Measurements from ENCODE around the gene ZNF541. TPM values are rescaled to one million over a fixed set of nuclear protein-coding genes. Genes with fewer than 3 reads are reported as not detected.

Gene ZNF541
- total and polyA plus RNA-seq, 10 of the 15 experiments (the other 5 are each of a cell fraction or from before 2014, with no cell fraction given) = 0.03 to 0.12 (median 0.07) TPM; not detected in 4

DNA sequence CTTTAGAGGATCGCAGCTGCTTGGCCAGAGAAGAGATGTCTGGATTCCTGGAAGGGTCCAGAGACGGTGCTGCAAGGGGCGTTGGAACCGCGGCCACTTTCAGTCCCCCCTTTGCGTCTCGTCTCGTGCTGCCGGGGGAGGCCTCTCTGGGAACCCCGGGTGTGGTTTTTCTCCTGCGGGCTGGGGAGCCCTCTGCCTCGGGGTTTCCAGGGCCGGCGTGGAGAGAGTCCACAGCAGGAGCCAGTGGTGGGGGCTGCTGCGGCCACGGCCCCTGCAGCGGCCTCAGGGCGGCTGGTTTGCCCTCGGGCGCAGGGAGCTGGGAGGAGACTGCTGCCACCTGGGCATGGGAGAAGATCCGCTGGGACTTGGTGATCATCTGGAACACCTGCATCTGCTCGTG lies 28.5 kb downstream of the ZNF541 start:
- H3K27me3 ChIP-seq (replicated peaks in 1 of 2; ENCODE audit: control insufficient read depth in 2 of 2, insufficient read depth in 2 of 2, low read length in 1 of 2) = peaks cover 2% of the 10 kb centered on the region in 2 experiments; a peak in 1 of 4 replicates
- no peak overlapping the region for H2AFZ ChIP-seq (ENCODE audit: control insufficient read depth, low read depth, low read length)
- no peak overlapping the region for H3K4me2 ChIP-seq (ENCODE audit: control insufficient read depth, insufficient read depth)
- no peak overlapping the region for H3K4me3 ChIP-seq
- ATAC-seq (no peak), FAIRE-seq (no peak), DNase-seq (ENCODE audit: low read depth, low spot score) (no peak)
- in situ Hi-C loops (cut with MboI) (no loop called here), intact Hi-C loops (cut with micrococcal nuclease; ENCODE audit: unreplicated experiment) (no loop called here)
- no peaks in the 10 kb centered on the region for H3K79me2 ChIP-seq (ENCODE audit: control insufficient read depth, insufficient read depth, low read length)
- no TSS peak for BruUV-seq (replicated peaks)
- H4K20me1 ChIP-seq (ENCODE audit: control insufficient read depth, insufficient read depth) = no peaks in the 10 kb centered on the region
- TF ChIP-seq IRF4 (IDR thresholded peaks at IDR 0.05; ENCODE audit: low read depth, low read length) (no peak), NFYB (IDR thresholded peaks at IDR 0.05; ENCODE audit: insufficient read depth, low read depth, low read length) (no peak), KDM1A (IDR thresholded peaks at IDR 0.05; ENCODE audit: borderline replicate concordance) (no peak), TARDBP (IDR thresholded peaks at IDR 0.05; ENCODE audit: borderline replicate concordance) (no peak), RAD51 (IDR thresholded peaks at IDR 0.05) (no peak), ETV6 (conservative IDR thresholded peaks at IDR 0.05 in 1 of 2, IDR thresholded peaks at IDR 0.05 in 1 of 2; ENCODE audit: borderline replicate concordance in 1 of 2, low read depth in 1 of 2) (no peak), KAT2A (conservative IDR thresholded peaks at IDR 0.05; ENCODE audit: control insufficient read depth, low read depth, low read length) (no peak), JUNB (IDR thresholded peaks at IDR 0.05) (no peak), CBX5 (IDR thresholded peaks at IDR 0.05; ENCODE audit: low read depth) (no peak), CBX3 (IDR thresholded peaks at IDR 0.05; ENCODE audit: borderline replicate concordance, low read depth) (no peak), ZNF384 (IDR thresholded peaks at IDR 0.05; ENCODE audit: borderline replicate concordance, low read depth, low read length) (no peak)
- TF ChIP-seq, protein P1, sequence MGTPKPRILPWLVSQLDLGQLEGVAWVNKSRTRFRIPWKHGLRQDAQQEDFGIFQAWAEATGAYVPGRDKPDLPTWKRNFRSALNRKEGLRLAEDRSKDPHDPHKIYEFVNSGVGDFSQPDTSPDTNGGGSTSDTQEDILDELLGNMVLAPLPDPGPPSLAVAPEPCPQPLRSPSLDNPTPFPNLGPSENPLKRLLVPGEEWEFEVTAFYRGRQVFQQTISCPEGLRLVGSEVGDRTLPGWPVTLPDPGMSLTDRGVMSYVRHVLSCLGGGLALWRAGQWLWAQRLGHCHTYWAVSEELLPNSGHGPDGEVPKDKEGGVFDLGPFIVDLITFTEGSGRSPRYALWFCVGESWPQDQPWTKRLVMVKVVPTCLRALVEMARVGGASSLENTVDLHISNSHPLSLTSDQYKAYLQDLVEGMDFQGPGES (IDR thresholded peaks at IDR 0.05) = no peak
- TF ChIP-seq, protein P2, sequence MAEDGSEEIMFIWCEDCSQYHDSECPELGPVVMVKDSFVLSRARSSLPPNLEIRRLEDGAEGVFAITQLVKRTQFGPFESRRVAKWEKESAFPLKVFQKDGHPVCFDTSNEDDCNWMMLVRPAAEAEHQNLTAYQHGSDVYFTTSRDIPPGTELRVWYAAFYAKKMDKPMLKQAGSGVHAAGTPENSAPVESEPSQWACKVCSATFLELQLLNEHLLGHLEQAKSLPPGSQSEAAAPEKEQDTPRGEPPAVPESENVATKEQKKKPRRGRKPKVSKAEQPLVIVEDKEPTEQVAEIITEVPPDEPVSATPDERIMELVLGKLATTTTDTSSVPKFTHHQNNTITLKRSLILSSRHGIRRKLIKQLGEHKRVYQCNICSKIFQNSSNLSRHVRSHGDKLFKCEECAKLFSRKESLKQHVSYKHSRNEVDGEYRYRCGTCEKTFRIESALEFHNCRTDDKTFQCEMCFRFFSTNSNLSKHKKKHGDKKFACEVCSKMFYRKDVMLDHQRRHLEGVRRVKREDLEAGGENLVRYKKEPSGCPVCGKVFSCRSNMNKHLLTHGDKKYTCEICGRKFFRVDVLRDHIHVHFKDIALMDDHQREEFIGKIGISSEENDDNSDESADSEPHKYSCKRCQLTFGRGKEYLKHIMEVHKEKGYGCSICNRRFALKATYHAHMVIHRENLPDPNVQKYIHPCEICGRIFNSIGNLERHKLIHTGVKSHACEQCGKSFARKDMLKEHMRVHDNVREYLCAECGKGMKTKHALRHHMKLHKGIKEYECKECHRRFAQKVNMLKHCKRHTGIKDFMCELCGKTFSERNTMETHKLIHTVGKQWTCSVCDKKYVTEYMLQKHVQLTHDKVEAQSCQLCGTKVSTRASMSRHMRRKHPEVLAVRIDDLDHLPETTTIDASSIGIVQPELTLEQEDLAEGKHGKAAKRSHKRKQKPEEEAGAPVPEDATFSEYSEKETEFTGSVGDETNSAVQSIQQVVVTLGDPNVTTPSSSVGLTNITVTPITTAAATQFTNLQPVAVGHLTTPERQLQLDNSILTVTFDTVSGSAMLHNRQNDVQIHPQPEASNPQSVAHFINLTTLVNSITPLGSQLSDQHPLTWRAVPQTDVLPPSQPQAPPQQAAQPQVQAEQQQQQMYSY (CRISPR knock-in tag; IDR thresholded peaks at IDR 0.05) = no peak
- TF ChIP-seq, protein P3, sequence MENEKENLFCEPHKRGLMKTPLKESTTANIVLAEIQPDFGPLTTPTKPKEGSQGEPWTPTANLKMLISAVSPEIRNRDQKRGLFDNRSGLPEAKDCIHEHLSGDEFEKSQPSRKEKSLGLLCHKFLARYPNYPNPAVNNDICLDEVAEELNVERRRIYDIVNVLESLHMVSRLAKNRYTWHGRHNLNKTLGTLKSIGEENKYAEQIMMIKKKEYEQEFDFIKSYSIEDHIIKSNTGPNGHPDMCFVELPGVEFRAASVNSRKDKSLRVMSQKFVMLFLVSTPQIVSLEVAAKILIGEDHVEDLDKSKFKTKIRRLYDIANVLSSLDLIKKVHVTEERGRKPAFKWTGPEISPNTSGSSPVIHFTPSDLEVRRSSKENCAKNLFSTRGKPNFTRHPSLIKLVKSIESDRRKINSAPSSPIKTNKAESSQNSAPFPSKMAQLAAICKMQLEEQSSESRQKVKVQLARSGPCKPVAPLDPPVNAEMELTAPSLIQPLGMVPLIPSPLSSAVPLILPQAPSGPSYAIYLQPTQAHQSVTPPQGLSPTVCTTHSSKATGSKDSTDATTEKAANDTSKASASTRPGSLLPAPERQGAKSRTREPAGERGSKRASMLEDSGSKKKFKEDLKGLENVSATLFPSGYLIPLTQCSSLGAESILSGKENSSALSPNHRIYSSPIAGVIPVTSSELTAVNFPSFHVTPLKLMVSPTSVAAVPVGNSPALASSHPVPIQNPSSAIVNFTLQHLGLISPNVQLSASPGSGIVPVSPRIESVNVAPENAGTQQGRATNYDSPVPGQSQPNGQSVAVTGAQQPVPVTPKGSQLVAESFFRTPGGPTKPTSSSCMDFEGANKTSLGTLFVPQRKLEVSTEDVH (IDR thresholded peaks at IDR 0.05; ENCODE audit: low read depth, partially characterized antibody) = no peak
- H3K36me3 ChIP-seq (ENCODE audit: control insufficient read depth in 2 of 2, insufficient read depth in 2 of 2, low read length in 1 of 2) = no peaks in the 10 kb centered on the region
- 66% methylated on average over 20 of the region's 22 CpGs for WGBS (ENCODE audit: insufficient coverage, insufficient replicate concordance, low lambda C conversion rate, missing lambda C conversion rate)
- SMC1A ChIA-PET (ENCODE audit: uncharacterized antibody, unreplicated experiment) = no interaction called here
- no peak overlapping the region for H3K9ac ChIP-seq (ENCODE audit: control insufficient read depth, insufficient read depth, low read length)
- RAD21 ChIA-PET (ENCODE audit: unreplicated experiment) = no interaction called here
- CTCF ChIA-PET = no interaction called here
- POLR2A ChIA-PET = no interaction called here
- no peaks in the 10 kb centered on the region for H3K9me3 ChIP-seq (replicated peaks; ENCODE audit: control insufficient read depth, insufficient read depth, low read length)
- no peaks in the 10 kb centered on the region for H3K4me1 ChIP-seq (ENCODE audit: control insufficient read depth, insufficient read depth, low read length)
- H3K27ac ChIP-seq (ENCODE audit: control insufficient read depth, insufficient read depth) = no peak overlapping the region
